ENCODE results near the gene NCK2. TPM values are rescaled to one million over a fixed set of nuclear protein-coding genes. Genes with fewer than 3 reads are reported as not detected.

The NCK2 gene
- total RNA-seq, 2 donors from 2014 or later = 41.0 to 50.0 TPM

- TF ChIP-seq, protein P1, sequence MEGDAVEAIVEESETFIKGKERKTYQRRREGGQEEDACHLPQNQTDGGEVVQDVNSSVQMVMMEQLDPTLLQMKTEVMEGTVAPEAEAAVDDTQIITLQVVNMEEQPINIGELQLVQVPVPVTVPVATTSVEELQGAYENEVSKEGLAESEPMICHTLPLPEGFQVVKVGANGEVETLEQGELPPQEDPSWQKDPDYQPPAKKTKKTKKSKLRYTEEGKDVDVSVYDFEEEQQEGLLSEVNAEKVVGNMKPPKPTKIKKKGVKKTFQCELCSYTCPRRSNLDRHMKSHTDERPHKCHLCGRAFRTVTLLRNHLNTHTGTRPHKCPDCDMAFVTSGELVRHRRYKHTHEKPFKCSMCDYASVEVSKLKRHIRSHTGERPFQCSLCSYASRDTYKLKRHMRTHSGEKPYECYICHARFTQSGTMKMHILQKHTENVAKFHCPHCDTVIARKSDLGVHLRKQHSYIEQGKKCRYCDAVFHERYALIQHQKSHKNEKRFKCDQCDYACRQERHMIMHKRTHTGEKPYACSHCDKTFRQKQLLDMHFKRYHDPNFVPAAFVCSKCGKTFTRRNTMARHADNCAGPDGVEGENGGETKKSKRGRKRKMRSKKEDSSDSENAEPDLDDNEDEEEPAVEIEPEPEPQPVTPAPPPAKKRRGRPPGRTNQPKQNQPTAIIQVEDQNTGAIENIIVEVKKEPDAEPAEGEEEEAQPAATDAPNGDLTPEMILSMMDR (IDR thresholded peaks at IDR 0.05) = no peak
- ATAC-seq (ENCODE audit: insufficient number of reproducible peaks, low FRiP score, low read depth) = no peak
- H3K4me3 ChIP-seq = no peak overlapping the region
Observed at GRCh38 chr2:105781274-105781978, 36.7 kb downstream of the NCK2 start.

GRCh38 chr2:105782123-105782522 lies 37.4 kb downstream of the NCK2 start:
- Histone ChIP-seq H3K27ac (no peak overlapping the region), H3K27me3 (replicated peaks; ENCODE audit: insufficient read depth) (no peaks in the 10 kb centered on the region), H3K36me3 (no peaks in the 10 kb centered on the region), H3K4me1 (ENCODE audit: control insufficient read depth in 1 of 2, low read depth in 2 of 2) (peaks cover 4 to 34% of the 10 kb centered on the region in 2 donors), H3K4me3 (no peak overlapping the region), H3K9me3 (no peaks in the 10 kb centered on the region)
- DNase-seq (ENCODE audit: low spot score) (no peak), ATAC-seq (ENCODE audit: insufficient number of reproducible peaks, low FRiP score, low read depth) (no peak)
- TF ChIP-seq, protein P1 (IDR thresholded peaks at IDR 0.05) = no peak

More at GRCh38 chr2:105781274-105781978, 36.7 kb downstream of the NCK2 start:
- no peak overlapping the region for H3K27ac ChIP-seq
- no peaks in the 10 kb centered on the region for H3K27me3 ChIP-seq (replicated peaks; ENCODE audit: insufficient read depth)
- peaks cover 6 to 31% of the 10 kb centered on the region in 2 donors for H3K4me1 ChIP-seq (ENCODE audit: control insufficient read depth in 1 of 2, low read depth in 2 of 2)
- DNase-seq (ENCODE audit: low spot score) = no peak
- no peaks in the 10 kb centered on the region for H3K9me3 ChIP-seq
- H3K36me3 ChIP-seq = no peaks in the 10 kb centered on the region

- no peaks in the 10 kb centered on the region for H3K9me3 ChIP-seq
- H3K4me3 ChIP-seq = no peak overlapping the region
- no peak for DNase-seq (ENCODE audit: low spot score)
- no peaks in the 10 kb centered on the region for H3K36me3 ChIP-seq
- H3K27me3 ChIP-seq (replicated peaks; ENCODE audit: insufficient read depth) = no peaks in the 10 kb centered on the region
- TF ChIP-seq, protein P1 (IDR thresholded peaks at IDR 0.05) = no peak
- peaks cover 10 to 38% of the 10 kb centered on the region in 2 donors for H3K4me1 ChIP-seq (ENCODE audit: control insufficient read depth in 1 of 2, low read depth in 2 of 2)
- H3K27ac ChIP-seq = no peak overlapping the region
- ATAC-seq (ENCODE audit: insufficient number of reproducible peaks, low FRiP score, low read depth) = no peak
Observed at GRCh38 chr2:105782646-105783045, 37.9 kb downstream of the NCK2 start.

GRCh38 chr2:105783151-105783738 lies 38.5 kb downstream of the NCK2 start:
- Histone ChIP-seq H3K36me3 (no peaks in the 10 kb centered on the region), H3K4me1 (ENCODE audit: control insufficient read depth in 1 of 2, low read depth in 2 of 2) (peaks cover 16 to 38% of the 10 kb centered on the region in 2 donors), H3K27me3 (replicated peaks; ENCODE audit: insufficient read depth) (no peaks in the 10 kb centered on the region), H3K4me3 (no peak overlapping the region), H3K9me3 (no peaks in the 10 kb centered on the region), H3K27ac (no peak overlapping the region)
- no peak for DNase-seq (ENCODE audit: low spot score)
- no peak for ATAC-seq (ENCODE audit: insufficient number of reproducible peaks, low FRiP score, low read depth)
- TF ChIP-seq, protein P1 (IDR thresholded peaks at IDR 0.05) = no peak

- Histone ChIP-seq H3K27me3 (replicated peaks; ENCODE audit: insufficient read depth) (no peaks in the 10 kb centered on the region), H3K4me3 (no peak overlapping the region), H3K4me1 (ENCODE audit: control insufficient read depth in 1 of 2, low read depth in 2 of 2) (peaks cover 18 to 36% of the 10 kb centered on the region in 2 donors), H3K36me3 (no peaks in the 10 kb centered on the region), H3K27ac (no peak overlapping the region), H3K9me3 (no peaks in the 10 kb centered on the region)
- no peak for ATAC-seq (ENCODE audit: insufficient number of reproducible peaks, low FRiP score, low read depth)
- no peak for DNase-seq (ENCODE audit: low spot score)
- TF ChIP-seq, protein P1 (IDR thresholded peaks at IDR 0.05) = no peak
Observed at GRCh38 chr2:105783972-105784371, 39.3 kb downstream of the NCK2 start.
